Testis (tissue), 3 donors: ENCODE data around the gene PLA2G4A. TPM values are rescaled to one million over a fixed set of nuclear protein-coding genes. Genes with fewer than 3 reads are reported as not detected.
A peak's percentile ranks its signal among the peaks of the same experiment; 100 is the strongest.

Experiments
- DNase-seq: peaks from one replicate; pipeline ENCODE4 v3.0.0-alpha.2; 2019
- H3K27ac ChIP-seq, 2 donors: fragments of 200-600 bp; sonication (generic); one replicate each; pipeline ENCODE4 v1.5.1; 2019
- H3K27me3 ChIP-seq: fragments of 200-600 bp; sonication (generic); one replicate; pipeline ENCODE4 v1.5.1; 2019
- H3K36me3 ChIP-seq: fragments of 200-600 bp; sonication (generic); one replicate; pipeline ENCODE4 v1.5.1; 2017; ENCODE audit warnings: low read depth; ENCODE audit errors: missing control alignments
- H3K4me1 ChIP-seq: fragments of 200-600 bp; sonication (generic); one replicate; pipeline ENCODE4 v1.5.1; 2019
- H3K4me3 ChIP-seq, 2 donors: fragments of 200-600 bp; sonication (generic); one replicate each; pipeline ENCODE4 v1.5.1; 2017 to 2019
- H3K9me3 ChIP-seq: fragments of 200-600 bp; sonication (generic); one replicate; pipeline ENCODE4 v1.5.1; 2017
- POLR2A ChIP-seq: fragments of 450-650 bp; IDR thresholded peaks from one replicate; pipeline ENCODE4 v1.6.1; 2017; ENCODE audit warnings: antibody characterized with exemption, mild to moderate bottlenecking, moderate library complexity
- whole genome bisulfite sequencing, 2 donors: methylation state at CpG; one replicate each; pipeline ENCODE4 v1.1.5; 2018; 5-methylcytosine and 5-hydroxymethylcytosine counted together
- intact Hi-C: fragments of 100-400 bp; cut with DNase I; formaldehyde crosslinking; loops from one replicate; pipeline ENCODE4 v1.15.1; 2023; ENCODE audit warnings: low total_unique reads
- polyA plus RNA-seq: library from polyadenylated mRNA; stranded (reverse); fragments of 350-450 nt; fragmentation: Illumina TruSeq; extraction: RNeasy Lipid Tissue Mini Kit (QIAGEN cat#74804); gene quantifications from one replicate; pipeline ENCODE4 v1.2.3, GENCODE V29; 2014; ENCODE audit warnings: low read depth, low replicate concordance; ENCODE audit not compliant: insufficient read depth
- total RNA-seq, 2 donors: library from RNA; depleted of rRNA; stranded (reverse); fragments of >200 nt; gene quantifications; one replicate each; pipeline ENCODE4 v1.2.3, GENCODE V29; 2016
- TF ChIP-seq, protein P1 (sequence below), 3 experiments: fragments of 450-650 bp in 2 of 3; fragments of 200-600 bp in 1 of 3; sonication (generic) in 1 of 3; IDR thresholded peaks; one replicate each; pipeline ENCODE4 v1.5.1; 2016 to 2019; ENCODE audit warnings: antibody characterized with exemption in 3 of 3, mild to moderate bottlenecking in 2 of 3, moderate library complexity in 1 of 3

The PLA2G4A gene
- total and polyA plus RNA-seq, 3 donors from 2014 or later: 4.9 to 6.4 (median 6.4) TPM

GRCh38 chr1:186966456-186966855, 137.7 kb downstream of the PLA2G4A start:
- no peak for TF ChIP-seq POLR2A
- TF ChIP-seq, protein P1, sequence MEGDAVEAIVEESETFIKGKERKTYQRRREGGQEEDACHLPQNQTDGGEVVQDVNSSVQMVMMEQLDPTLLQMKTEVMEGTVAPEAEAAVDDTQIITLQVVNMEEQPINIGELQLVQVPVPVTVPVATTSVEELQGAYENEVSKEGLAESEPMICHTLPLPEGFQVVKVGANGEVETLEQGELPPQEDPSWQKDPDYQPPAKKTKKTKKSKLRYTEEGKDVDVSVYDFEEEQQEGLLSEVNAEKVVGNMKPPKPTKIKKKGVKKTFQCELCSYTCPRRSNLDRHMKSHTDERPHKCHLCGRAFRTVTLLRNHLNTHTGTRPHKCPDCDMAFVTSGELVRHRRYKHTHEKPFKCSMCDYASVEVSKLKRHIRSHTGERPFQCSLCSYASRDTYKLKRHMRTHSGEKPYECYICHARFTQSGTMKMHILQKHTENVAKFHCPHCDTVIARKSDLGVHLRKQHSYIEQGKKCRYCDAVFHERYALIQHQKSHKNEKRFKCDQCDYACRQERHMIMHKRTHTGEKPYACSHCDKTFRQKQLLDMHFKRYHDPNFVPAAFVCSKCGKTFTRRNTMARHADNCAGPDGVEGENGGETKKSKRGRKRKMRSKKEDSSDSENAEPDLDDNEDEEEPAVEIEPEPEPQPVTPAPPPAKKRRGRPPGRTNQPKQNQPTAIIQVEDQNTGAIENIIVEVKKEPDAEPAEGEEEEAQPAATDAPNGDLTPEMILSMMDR (IDR thresholded peaks at IDR 0.05): no peak
- intact Hi-C loops: no loop called here
- no peak overlapping the region for H3K4me3 ChIP-seq
- H3K9me3 ChIP-seq: no peaks in the 10 kb centered on the region
- WGBS, 2 donors: 86 to 87% methylated on average over 4 of the region's 4 CpGs
- H3K36me3 ChIP-seq: no peaks in the 10 kb centered on the region
- H3K27ac ChIP-seq: no peak overlapping the region
- no peaks in the 10 kb centered on the region for H3K4me1 ChIP-seq
- DNase-seq: no peak
- no peaks in the 10 kb centered on the region for H3K27me3 ChIP-seq

DNA sequence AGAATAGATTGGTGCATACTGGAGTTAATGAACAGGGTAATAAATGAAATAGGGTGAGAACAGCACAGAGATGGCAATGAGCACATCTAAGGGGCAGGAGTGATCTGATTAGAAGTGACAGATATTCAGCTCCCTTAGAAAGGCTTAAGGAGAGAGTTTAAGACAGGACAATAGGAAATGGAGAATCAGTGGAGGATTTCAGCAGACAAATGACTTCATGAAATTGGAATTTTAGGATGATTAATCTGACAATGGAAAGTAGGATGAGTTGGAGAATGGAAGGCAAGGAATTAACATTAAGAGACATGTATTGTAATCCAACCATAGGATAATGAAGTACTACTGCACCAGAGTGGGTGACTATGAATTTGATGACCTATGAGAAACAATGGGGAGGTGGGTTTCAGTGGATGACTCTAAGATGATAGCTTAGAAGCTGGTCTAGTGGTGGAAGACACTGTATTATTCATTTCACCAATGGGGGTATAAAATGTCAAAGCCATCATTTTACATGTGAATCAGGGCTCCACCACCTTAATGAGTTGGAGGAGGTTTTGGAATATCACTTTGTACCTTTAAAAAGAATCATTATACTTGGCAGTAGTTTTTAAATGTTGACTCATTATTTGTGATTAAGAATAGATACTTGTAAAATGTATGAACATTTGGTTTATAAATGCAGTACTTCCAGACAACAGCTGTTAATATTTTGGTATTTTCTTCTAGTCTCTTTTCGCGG, 139.1 kb downstream of the PLA2G4A start:
- no peak for TF ChIP-seq POLR2A
- TF ChIP-seq, protein P1 (IDR thresholded peaks at IDR 0.05): no peak
- Histone ChIP-seq H3K27me3 (no peaks in the 10 kb centered on the region), H3K4me1 (no peaks in the 10 kb centered on the region), H3K4me3 (no peak overlapping the region), H3K9me3 (no peaks in the 10 kb centered on the region), H3K27ac (no peak overlapping the region), H3K36me3 (no peaks in the 10 kb centered on the region)
- WGBS, 2 donors: 57 to 62% methylated on average over 2 of the region's 2 CpGs
- DNase-seq: no peak
- intact Hi-C loops: no loop called here

GRCh38 chr1:186974774-186975181, 146.0 kb downstream of the PLA2G4A start:
- Histone ChIP-seq H3K4me3 (no peak overlapping the region), H3K9me3 (no peaks in the 10 kb centered on the region), H3K36me3 (no peaks in the 10 kb centered on the region), H3K27ac (peak overlapping the region in 1 of 2 donors; percentile 42), H3K27me3 (no peaks in the 10 kb centered on the region), H3K4me1 (peaks cover 8% of the 10 kb centered on the region)
- no peak for TF ChIP-seq POLR2A
- TF ChIP-seq, protein P1 (IDR thresholded peaks at IDR 0.05): no peak
- no peak for DNase-seq
- intact Hi-C loops: no loop called here
- WGBS, 2 donors: 45 to 48% methylated on average over 3 of the region's 3 CpGs

- no peaks in the 10 kb centered on the region for H3K9me3 ChIP-seq
- H3K27ac ChIP-seq: peak overlapping the region in 1 of 2 donors; percentile 42
- DNase-seq: no peak
- 56 to 63% methylated on average over 1 of the region's 1 CpG for WGBS, 2 donors
- no peaks in the 10 kb centered on the region for H3K27me3 ChIP-seq
- H3K4me3 ChIP-seq: no peak overlapping the region
- peaks cover 8% of the 10 kb centered on the region for H3K4me1 ChIP-seq
- intact Hi-C loops: no loop called here
- TF ChIP-seq, protein P1 (IDR thresholded peaks at IDR 0.05): no peak
- no peak for TF ChIP-seq POLR2A
- H3K36me3 ChIP-seq: no peaks in the 10 kb centered on the region
These were observed 146.5 kb downstream of the PLA2G4A start for GRCh38 chr1:186975220-186975619.

DNA sequence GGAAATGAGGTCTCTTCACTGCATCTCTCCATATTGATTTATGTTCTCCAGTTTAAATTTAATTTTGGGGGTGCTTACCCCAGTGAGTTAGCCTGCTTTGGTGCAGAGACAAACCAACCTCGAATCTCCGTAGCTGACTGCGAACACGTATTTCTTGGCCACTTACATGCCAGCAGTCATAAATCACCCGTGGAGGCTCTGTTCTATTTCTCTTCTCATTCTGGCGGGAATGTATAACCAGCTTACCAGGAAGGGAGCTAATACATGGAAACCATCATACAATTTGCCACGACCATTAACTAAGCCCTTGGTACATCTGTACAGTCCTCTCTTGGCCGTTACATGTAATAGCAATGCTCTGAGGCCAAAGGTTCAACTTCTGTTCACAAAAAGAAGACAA, 148.0 kb downstream of the PLA2G4A start:
- Histone ChIP-seq H3K9me3 (no peaks in the 10 kb centered on the region), H3K36me3 (no peaks in the 10 kb centered on the region), H3K4me1 (peaks cover 8% of the 10 kb centered on the region), H3K4me3 (no peak overlapping the region), H3K27me3 (no peaks in the 10 kb centered on the region), H3K27ac (no peak overlapping the region)
- intact Hi-C loops: no loop called here
- WGBS, 2 donors: 70 to 78% methylated on average over 8 of the region's 8 CpGs
- DNase-seq: no peak
- no peak for TF ChIP-seq POLR2A
- TF ChIP-seq, protein P1 (IDR thresholded peaks at IDR 0.05): no peak
